GM12878 (cell line): ENCODE data around the gene SP6. TPM values are rescaled to one million over a fixed set of nuclear protein-coding genes. Genes with fewer than 3 reads are reported as not detected.

Source experiments
- ATAC-seq: fragments of 200-7000 bp; cut with Tn5 transposase; 3 replicates; pipeline ENCODE4 v1.9.1; 2020; ENCODE audit warnings: mild to moderate bottlenecking, moderate library complexity
- BruUV-seq: library from RNA; stranded (reverse); fragments of 400-500 nt; replicated peaks from 2 replicates; lab custom pipeline; 2021; lab: Mats Ljungman, UMichigan
- CTCF ChIA-PET: fragments of 300-600 bp; sonication (Branson Sonifier 250); formaldehyde crosslinking; extraction: SDS; loops from one replicate; lab custom pipeline; 2021; ENCODE audit warnings: inconsistent platforms; lab: Yijun Ruan, JAX
- POLR2A ChIA-PET: fragments of 350-600 bp; formaldehyde crosslinking; extraction: SDS; loops from one replicate; lab custom pipeline; 2021; ENCODE audit warnings: inconsistent platforms; lab: Charles Lee
- RAD21 ChIA-PET: fragments of 300-600 bp; sonication (Branson Sonifier 250); formaldehyde crosslinking; loops from one replicate; lab custom pipeline; 2023; ENCODE audit warnings: antibody characterized with exemption; ENCODE audit not compliant: unreplicated experiment; lab: Charles Lee
- SMC1A ChIA-PET: fragments of 300-600 bp; sonication (Branson Sonifier 250); formaldehyde crosslinking; loops from one replicate; lab custom pipeline; 2023; ENCODE audit not compliant: unreplicated experiment, uncharacterized antibody; lab: Charles Lee
- DNase-seq: peaks from one replicate; pipeline ENCODE4 v3.0.0-alpha.2; 2011; ENCODE audit warnings: low read depth, low spot score
- FAIRE-seq: peaks from 3 replicates; lab custom pipeline; 2011; peaks lifted over from hg19 to GRCh38; lab: Jason Lieb, UNC
- H2AFZ ChIP-seq: 2 replicates; pipeline ENCODE4 v1.6.0; 2011; ENCODE audit warnings: low read depth, low read length, control low read depth; ENCODE audit not compliant: control insufficient read depth
- H3K27ac ChIP-seq: 2 replicates; pipeline ENCODE4 v1.5.1; 2011; ENCODE audit warnings: control low read depth; ENCODE audit not compliant: control insufficient read depth, insufficient read depth
- H3K27me3 ChIP-seq, 2 experiments: replicated peaks in 1 of 2; 2 replicates each; pipeline versions ENCODE4 v1.6.0 to v1.6.1; 2011; ENCODE audit warnings: low read length in 1 of 2; ENCODE audit not compliant: control insufficient read depth in 2 of 2, insufficient read depth in 2 of 2
- H3K36me3 ChIP-seq, 2 experiments: 2 replicates each; pipeline ENCODE4 v1.5.1; 2011; ENCODE audit warnings: low read length in 1 of 2; ENCODE audit not compliant: control insufficient read depth in 2 of 2, insufficient read depth in 2 of 2
- H3K4me1 ChIP-seq: 2 replicates; pipeline ENCODE4 v1.6.1; 2011; ENCODE audit warnings: mild to moderate bottlenecking, low read length, moderate library complexity, mixed read lengths; ENCODE audit not compliant: control insufficient read depth, insufficient read depth
- H3K4me2 ChIP-seq: 2 replicates; pipeline ENCODE4 v1.6.0; 2011; ENCODE audit warnings: control low read depth; ENCODE audit not compliant: control insufficient read depth, insufficient read depth
- H3K4me3 ChIP-seq: fragments of 200-600 bp; sonication (generic); 2 replicates; pipeline ENCODE4 v1.5.1; 2016
- H3K79me2 ChIP-seq: 2 replicates; pipeline ENCODE4 v1.6.0; 2011; ENCODE audit warnings: low read length; ENCODE audit not compliant: control insufficient read depth, insufficient read depth
- H3K9ac ChIP-seq: 2 replicates; pipeline ENCODE4 v1.8.0; 2011; ENCODE audit warnings: low read length, control low read depth, mixed read lengths; ENCODE audit not compliant: control insufficient read depth, insufficient read depth
- H3K9me3 ChIP-seq: replicated peaks from 3 replicates; pipeline ENCODE4 v1.5.1; 2011; ENCODE audit warnings: mild to moderate bottlenecking, low read length; ENCODE audit not compliant: control insufficient read depth, insufficient read depth
- H4K20me1 ChIP-seq: 2 replicates; pipeline ENCODE4 v1.6.0; 2011; ENCODE audit not compliant: control insufficient read depth, insufficient read depth
- ASH2L ChIP-seq: fragments of 300-600, 200-600 bp; sonication (generic); IDR thresholded peaks from 2 replicates; pipeline ENCODE4 v1.6.1; 2017; ENCODE audit warnings: low read depth, mild to moderate bottlenecking, borderline replicate concordance
- BACH1 ChIP-seq: fragments of 450-650 bp; IDR thresholded peaks from 2 replicates; pipeline ENCODE4 v1.6.1; 2017; ENCODE audit warnings: mild to moderate bottlenecking, borderline replicate concordance
- BCL11A ChIP-seq: IDR thresholded peaks from 2 replicates; pipeline ENCODE4 v1.6.1; 2011; ENCODE audit warnings: low read depth, low read length
- BCLAF1 ChIP-seq: fragments of 450-650 bp; IDR thresholded peaks from 2 replicates; pipeline ENCODE4 v1.6.1; 2017; ENCODE audit warnings: antibody characterized with exemption, mild to moderate bottlenecking, moderate library complexity
- CHD1 ChIP-seq: IDR thresholded peaks from 2 replicates; pipeline ENCODE4 v1.6.1; 2012; ENCODE audit warnings: low read depth, low read length, improper control_type of control experiment
- ETV6 ChIP-seq, 2 experiments: fragments of 450-650 bp in 1 of 2; IDR thresholded peaks in 1 of 2; conservative IDR thresholded peaks in 1 of 2; 2 replicates each; pipeline ENCODE4 v1.6.1; 2014; ENCODE audit warnings: antibody characterized with exemption in 1 of 2, borderline replicate concordance in 1 of 2, low read depth in 1 of 2, mild to moderate bottlenecking in 1 of 2, moderate library complexity in 1 of 2
- IKZF2 ChIP-seq, 2 experiments: fragments of 450-650 bp; IDR thresholded peaks; 2 replicates each; pipeline ENCODE4 v1.6.1; 2017; ENCODE audit warnings: mild to moderate bottlenecking in 2 of 2, moderate library complexity in 2 of 2
- MXI1 ChIP-seq: fragments of 150-350 bp; IDR thresholded peaks from 2 replicates; pipeline ENCODE4 v1.6.1; 2011; ENCODE audit warnings: low read depth, mild to moderate bottlenecking, inconsistent platforms, low read length, improper control_type of control experiment
- NBN ChIP-seq: fragments of 450-650 bp; IDR thresholded peaks from 2 replicates; pipeline ENCODE4 v1.6.1; 2016
- NFXL1 ChIP-seq: fragments of 450-650 bp; IDR thresholded peaks from 2 replicates; pipeline ENCODE4 v1.6.1; 2017; ENCODE audit warnings: antibody characterized with exemption, mild to moderate bottlenecking, borderline replicate concordance
- PAX5 ChIP-seq: IDR thresholded peaks from 2 replicates; pipeline ENCODE4 v1.6.1; 2011; ENCODE audit warnings: low read depth, low read length, borderline replicate concordance
- POLR2A ChIP-seq: IDR thresholded peaks from 2 replicates; pipeline ENCODE4 v1.6.1; 2011; ENCODE audit warnings: low read depth, mild to moderate bottlenecking, low read length
- POU2F2 ChIP-seq: IDR thresholded peaks from 3 replicates; pipeline ENCODE4 v1.6.1; 2011; ENCODE audit warnings: low read depth, mild to moderate bottlenecking, low read length, borderline replicate concordance
- RB1 ChIP-seq: fragments of 450-650 bp; formaldehyde crosslinking; IDR thresholded peaks from 2 replicates; pipeline ENCODE4 v1.6.1; 2017; ENCODE audit warnings: mild to moderate bottlenecking, borderline replicate concordance
- RELA ChIP-seq: fragments of 450-650 bp; IDR thresholded peaks from 2 replicates; pipeline ENCODE4 v1.8.0; 2014; ENCODE audit warnings: borderline replicate concordance; ENCODE audit not compliant: partially characterized antibody
- SMAD1 ChIP-seq: fragments of 450-650 bp; IDR thresholded peaks from 2 replicates; pipeline ENCODE4 v1.6.1; 2018; ENCODE audit warnings: mild to moderate bottlenecking, low read depth; ENCODE audit not compliant: partially characterized antibody
- SP1 ChIP-seq: IDR thresholded peaks from one replicate; pipeline ENCODE4 v1.6.1; 2011; ENCODE audit warnings: low read depth, low read length
- TAF1 ChIP-seq: IDR thresholded peaks from 2 replicates; pipeline ENCODE4 v1.6.1; 2011; ENCODE audit warnings: mild to moderate bottlenecking, low read depth, low read length, borderline replicate concordance
- TCF3 ChIP-seq: IDR thresholded peaks from 2 replicates; pipeline ENCODE4 v1.6.1; 2012; ENCODE audit warnings: low read depth, mild to moderate bottlenecking, low read length, borderline replicate concordance; ENCODE audit not compliant: insufficient read depth
- ZBTB33 ChIP-seq: fragments of 450-650 bp; IDR thresholded peaks from 2 replicates; pipeline ENCODE4 v1.6.1; 2017; ENCODE audit warnings: mild to moderate bottlenecking
- ZZZ3 ChIP-seq: IDR thresholded peaks from 2 replicates; pipeline ENCODE4 v1.6.1; 2011; ENCODE audit warnings: low read depth; ENCODE audit not compliant: control insufficient read depth, insufficient read length
- WGBS: methylation state at CpG from one replicate; pipeline ENCODE4 v1.1.6; 2016; ENCODE audit warnings: low lambda C conversion rate; ENCODE audit not compliant: insufficient replicate concordance, insufficient coverage; ENCODE audit errors: missing lambda C conversion rate; 5-methylcytosine and 5-hydroxymethylcytosine counted together
- in situ Hi-C: fragments of 300-500 bp; cut with MboI; formaldehyde crosslinking; loops from 9 replicates; pipeline ENCODE4 v1.14.3; 2018; ENCODE audit warnings: mixed read lengths
- intact Hi-C: fragments of 100-400 bp; cut with micrococcal nuclease; formaldehyde crosslinking; loops from one replicate; pipeline ENCODE4 v1.14.2; 2022; ENCODE audit not compliant: unreplicated experiment
- polyA plus RNA-seq, 11 experiments: library from polyadenylated mRNA; depleted of rRNA in 4 of 11; unstranded in 6 of 11; stranded (reverse) in 5 of 11; fragments of >200 nt; fragmentation: Nextera tagmentation in 4 of 11; fragmentation: Illumina TruSeq in 1 of 11; extraction: Ambion mirVana in 4 of 11; extraction: Trizol in 1 of 11; gene quantifications; 1 replicate in 1 of 11; 2 replicates in 10 of 11; pipeline versions ENCODE4 v1.2.1 to v1.2.3, GENCODE V29; 2011 to 2016; ENCODE audit warnings: inconsistent platforms in 2 of 11, missing spikeins in 2 of 11, low read depth in 1 of 11
- total RNA-seq, 4 experiments: library from RNA; depleted of rRNA in 3 of 4; stranded (reverse); fragments of >200 nt in 3 of 4; fragmentation: Illumina TruSeq in 1 of 4; extraction: Trizol in 1 of 4; gene quantifications; 2 replicates each; pipeline versions ENCODE4 v1.2.1 to v1.2.3, GENCODE V29; 2013 to 2021

The SP6 gene
- total and polyA plus RNA-seq, 10 of the 15 experiments (the other 5 are each of a cell fraction or from before 2014, with no cell fraction given), result 0.05 to 0.15 (median 0.06) TPM; not detected in 7

GRCh38 chr17:47898241-47898640 lies 47.3 kb upstream of the SP6 start (continued):
- no peak for TF ChIP-seq BCL11A

- 78% methylated on average over 5 of the region's 5 CpGs for WGBS
- Histone ChIP-seq H3K9me3 (no peaks in the 10 kb centered on the region), H3K4me1 (peaks cover 7% of the 10 kb centered on the region; the same call in 1 of the 2 replicates), H3K9ac (peak overlapping the region; percentile 97), H4K20me1 (no peaks in the 10 kb centered on the region), H2AFZ (no peak overlapping the region), H3K79me2 (peaks cover 21% of the 10 kb centered on the region), H3K36me3 (peaks cover 0 to 6% of the 10 kb centered on the region in 2 experiments; a peak in 2 of 4 replicates), H3K4me2 (peak overlapping the region; percentile 53), H3K27ac (no peak overlapping the region), H3K27me3 (no peaks in the 10 kb centered on the region), H3K4me3 (peak overlapping the region; percentile 81)
- ChIA-PET SMC1A (interaction anchor here (3.2 kb wide), 1 partner anchor 44 kb away, joined by 10 read pairs; the partner anchor contains the start of gene PNPO), CTCF (interaction anchor here (1.0 kb wide), 1 partner anchor 55 kb away, joined by 3 read pairs; no protein-coding TSS in a partner anchor), POLR2A (interaction anchor here (0.6 to 1.3 kb wide), 2 partner anchors 60 to 494 kb away, joined by 3 read pairs; partner anchors contain the start of gene PRR15L), RAD21 (no interaction called here)
- FAIRE-seq, result no peak
- intact Hi-C loops (no loop called here), in situ Hi-C loops (no loop called here)
- DNase-seq, result no peak
- ATAC-seq, result no peak
- BruUV-seq, result TSS peak; percentile 62
- TF ChIP-seq SP1, result no peak
- no peak for TF ChIP-seq POLR2A
- no peak for TF ChIP-seq ASH2L
- TF ChIP-seq MXI1, result no peak
- no peak for TF ChIP-seq RB1
- TF ChIP-seq BACH1, result no peak
- no peak for TF ChIP-seq PAX5
- no peak for TF ChIP-seq ZBTB33
- no peak for TF ChIP-seq NFXL1
- TF ChIP-seq TCF3, result no peak
- TF ChIP-seq CHD1, result no peak
- no peak for TF ChIP-seq SMAD1
- TF ChIP-seq TAF1, result no peak
- TF ChIP-seq RELA, result no peak
- TF ChIP-seq IKZF2 (IDR thresholded peaks at IDR 0.05), result no peak
- no peak for TF ChIP-seq ETV6 (conservative IDR thresholded peaks at IDR 0.05 in 1 of 2, IDR thresholded peaks at IDR 0.05 in 1 of 2; ENCODE audit: borderline replicate concordance in 1 of 2, low read depth in 1 of 2)
- TF ChIP-seq ZZZ3, result no peak
- TF ChIP-seq POU2F2, result no peak
- TF ChIP-seq BCLAF1, result no peak
- TF ChIP-seq NBN, result no peak
Observed at GRCh38 chr17:47897561-47897960, 46.6 kb upstream of the SP6 start.
